GM19467 (cell line): Measurements from ENCODE around the gene TMEM9.

ENCODE experiments used
- ATAC-seq: cut with Tn5 transposase; IDR thresholded peaks from one replicate; pipeline ENCODE4 v1.9.1; 2021; ENCODE audit warnings: mild to moderate bottlenecking, moderate library complexity; ENCODE audit not compliant: unreplicated experiment

TMEM9 gene

DNA sequence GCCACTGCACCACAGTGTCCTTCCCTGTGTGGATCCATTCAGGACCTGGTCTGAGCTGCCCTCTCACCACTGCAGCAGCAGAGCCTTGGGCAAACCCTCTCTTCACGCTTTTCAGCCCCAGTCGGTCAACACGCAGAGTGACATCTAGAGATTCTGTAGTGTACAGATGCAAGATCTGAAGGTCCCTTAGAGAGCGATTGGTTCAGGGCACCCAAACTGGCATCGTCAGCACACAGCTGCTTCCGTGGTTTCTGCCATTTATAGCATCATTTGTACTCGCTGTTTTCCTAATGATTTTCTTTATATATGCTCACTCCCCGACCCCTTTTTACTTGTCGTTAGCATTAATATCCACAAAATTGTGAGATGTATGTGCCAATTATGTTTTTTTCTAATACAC, 25.8 kb downstream of the TMEM9 start:
- ATAC-seq: no peak

GRCh38 chr1:201127755-201128455, 26.4 kb downstream of the TMEM9 start:
- no peak for ATAC-seq

DNA sequence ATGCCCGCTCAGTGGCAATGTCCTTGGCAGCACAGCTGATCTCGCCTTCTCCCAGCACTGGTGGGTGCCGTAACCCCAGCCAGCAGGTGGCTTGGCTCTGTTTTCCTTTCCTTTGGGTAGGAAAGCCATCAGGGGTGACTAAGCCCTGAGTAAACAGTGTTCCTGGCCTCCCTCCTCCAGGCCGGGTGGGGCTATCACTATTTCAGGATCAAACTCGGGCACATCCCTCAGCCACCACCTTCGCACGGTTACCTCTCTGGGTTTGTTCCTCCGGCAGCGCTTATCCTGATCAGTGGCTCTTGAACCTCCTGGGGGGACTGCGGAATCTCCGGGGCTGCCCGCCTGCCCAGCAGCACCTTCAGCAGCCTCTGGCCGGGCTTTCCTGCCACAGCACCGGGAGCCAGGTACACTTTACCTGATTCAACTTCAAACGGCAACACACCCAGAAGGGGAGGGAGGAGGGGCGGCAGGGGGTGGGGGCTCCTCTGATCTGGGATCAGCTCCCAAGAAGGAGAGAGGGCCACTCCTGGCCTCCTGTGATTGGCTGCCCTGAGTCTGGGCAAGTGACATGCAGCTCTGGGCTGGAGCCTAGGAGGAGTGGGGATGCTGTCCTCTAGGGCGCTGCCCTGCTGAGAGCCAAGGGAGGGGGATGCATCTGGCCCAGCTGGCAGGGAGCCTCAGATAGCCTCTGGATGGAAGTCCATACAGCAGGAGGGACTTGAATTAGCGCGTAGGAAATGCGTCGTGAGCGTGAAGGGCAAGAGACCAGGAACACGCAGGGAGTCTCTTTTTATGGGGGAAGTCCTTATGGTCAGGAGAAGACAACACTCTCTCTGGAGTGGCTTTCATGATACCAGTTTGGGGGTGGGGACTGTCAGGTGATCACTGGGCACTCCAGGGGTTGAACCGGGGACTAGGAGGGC, 27.2 kb downstream of the TMEM9 start, which contains the start of gene ASCL5:
Gene ASCL5, minus strand, starts transcription at position 353 of the 923 bp plus-strand sequence. CDS start 11,812 bp downstream, outside the sequence.
- ATAC-seq: no peak

GRCh38 chr1:201126463-201126831, 27.8 kb downstream of the TMEM9 start:
- ATAC-seq: no peak

DNA sequence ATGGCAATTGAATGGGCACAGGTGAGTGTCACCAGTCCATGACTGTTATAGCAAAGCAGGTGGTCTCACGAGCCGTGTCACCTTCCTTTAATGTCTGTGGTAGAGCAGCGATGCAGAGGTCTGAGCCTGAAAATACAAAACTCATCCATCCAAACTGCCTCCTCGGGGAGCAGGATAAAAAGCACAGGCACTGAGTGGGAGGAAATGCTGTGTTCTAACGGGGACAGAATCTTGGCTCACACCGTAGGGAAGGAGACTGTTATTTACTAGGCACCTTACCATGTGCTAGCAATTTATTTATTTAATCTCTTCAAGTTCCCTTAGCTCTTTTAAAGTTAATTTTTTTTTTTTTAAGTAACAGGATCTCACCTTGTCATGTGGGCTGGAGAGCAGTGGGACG, 28.5 kb downstream of the TMEM9 start:
- ATAC-seq: no peak

DNA sequence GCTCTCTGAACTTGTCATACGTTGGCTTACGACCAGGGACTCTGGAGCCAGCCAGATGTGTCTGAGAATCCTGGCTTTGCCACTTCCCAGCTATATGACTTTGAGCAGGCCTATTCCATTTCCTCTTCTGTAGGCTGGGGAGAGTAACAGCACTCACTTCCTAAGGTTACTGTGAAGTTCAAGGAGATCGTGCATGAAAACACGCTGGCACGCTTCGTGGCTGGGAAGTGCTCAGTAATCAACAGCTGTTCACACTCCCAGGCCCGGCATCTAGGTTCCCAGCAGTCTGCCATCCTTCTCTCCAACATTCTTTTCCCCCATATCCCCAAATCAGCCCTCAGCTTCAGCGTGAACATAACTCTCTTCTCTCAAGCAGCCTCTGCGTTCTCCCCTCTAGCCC, 29.3 kb downstream of the TMEM9 start:
- ATAC-seq: no peak

- ATAC-seq: no peak
Observed at GRCh38 chr1:201123866-201124265, 30.4 kb downstream of the TMEM9 start.

- ATAC-seq: no peak
Observed at GRCh38 chr1:201122321-201122957, 31.8 kb downstream of the TMEM9 start.

- no peak for ATAC-seq
Observed at GRCh38 chr1:201119206-201120197, 34.8 kb downstream of the TMEM9 start.

GRCh38 chr1:201116091-201116490, 38.2 kb downstream of the TMEM9 start:
- no peak for ATAC-seq

DNA sequence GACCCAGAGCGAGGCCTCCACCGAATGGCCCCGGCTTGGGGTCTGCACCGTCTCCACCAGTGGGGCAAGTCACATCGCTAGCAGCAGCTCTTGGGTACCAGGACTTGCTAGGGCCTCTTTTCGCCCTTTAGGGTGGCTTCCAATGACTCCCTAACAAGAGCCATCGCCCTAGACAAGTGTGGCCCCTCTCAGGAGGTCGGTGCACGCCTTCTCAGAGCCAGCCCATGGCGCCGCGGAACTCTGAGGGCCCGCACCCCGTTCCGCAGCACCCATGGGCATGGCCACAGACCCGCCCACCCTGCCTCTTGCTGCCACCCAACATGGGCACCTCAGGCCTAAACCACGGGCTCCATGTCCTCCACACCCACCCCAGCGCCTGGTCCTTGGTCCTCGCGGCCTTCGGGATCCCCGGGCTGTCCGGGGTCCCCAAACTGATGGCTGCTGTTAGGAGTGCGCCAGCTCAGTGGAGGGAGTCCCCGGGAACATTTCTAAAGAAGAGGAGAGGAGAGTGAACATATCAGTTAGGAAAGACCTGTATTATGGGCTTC, 38.8 kb downstream of the TMEM9 start:
- no peak for ATAC-seq

- peak; percentile 81 for ATAC-seq
Observed at GRCh38 chr1:201114245-201115131, 39.8 kb downstream of the TMEM9 start.

GRCh38 chr1:201113451-201114244, 40.6 kb downstream of the TMEM9 start:
- ATAC-seq: no peak

DNA sequence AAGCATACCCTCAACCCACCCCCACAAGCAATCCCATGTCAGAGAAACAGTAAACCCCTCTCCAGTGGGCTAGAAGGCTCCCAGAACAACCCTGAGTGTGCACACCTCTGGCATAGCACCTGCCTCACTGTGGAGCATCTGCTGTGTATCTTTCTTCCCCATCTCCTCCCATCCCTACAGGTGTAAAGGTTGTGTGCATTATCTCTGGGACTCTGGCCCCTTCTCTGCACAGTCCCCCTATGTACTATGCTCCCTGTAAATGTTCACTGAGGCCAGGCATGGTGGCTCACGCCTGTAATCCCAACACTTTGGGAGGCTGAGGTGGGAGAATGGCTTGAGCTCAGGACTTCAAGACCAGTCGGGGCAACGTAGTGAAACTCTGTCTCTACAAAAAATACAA, 41.3 kb downstream of the TMEM9 start:
- ATAC-seq: no peak

- no peak for ATAC-seq
Observed at GRCh38 chr1:201112173-201112731, 42.0 kb downstream of the TMEM9 start, which contains the start of gene CACNA1S. Gene CACNA1S (minus strand): TSS chr1:201112426. CDS start chr1:201112339, 87 bp downstream.

GRCh38 chr1:201111672-201112071, 42.6 kb downstream of the TMEM9 start:
- ATAC-seq: no peak

- ATAC-seq: no peak
Observed at GRCh38 chr1:201111156-201111555, 43.1 kb downstream of the TMEM9 start.

DNA sequence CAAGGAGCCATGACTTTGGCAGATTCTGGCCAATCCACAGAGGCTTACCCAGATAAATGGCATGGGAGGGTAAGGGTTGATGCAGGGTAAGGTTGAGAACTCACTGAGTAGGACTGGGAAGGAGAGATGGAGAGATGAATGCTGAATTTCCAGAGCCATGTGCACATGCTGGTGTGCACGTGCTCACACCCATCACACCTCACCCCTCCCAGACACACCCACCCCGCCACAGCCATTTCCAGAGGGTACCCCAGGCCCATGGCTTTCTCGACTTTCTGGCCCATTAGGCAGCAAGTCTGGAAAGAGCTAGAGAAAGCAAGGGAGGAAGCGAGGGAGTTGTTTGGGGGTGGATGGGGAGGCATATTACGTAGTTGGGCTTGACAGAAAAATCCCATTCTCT, 43.7 kb downstream of the TMEM9 start:
- no peak for ATAC-seq
